Sigmoid colon (tissue), 3 donors: ENCODE measurements around the gene MERTK.

Source experiments
- POLR2A ChIP-seq, 2 donors: fragments of 450-650 bp; IDR thresholded peaks; one replicate each; pipeline ENCODE4 v1.6.1; 2016; ENCODE audit warnings: antibody characterized with exemption in 2 of 2, mild to moderate bottlenecking in 2 of 2, moderate library complexity in 2 of 2
- TF ChIP-seq, protein P1 (sequence below), 4 experiments: fragments of 450-650 bp in 3 of 4; fragments of 200-600 bp in 1 of 4; IDR thresholded peaks; one replicate each; pipeline ENCODE4 v1.5.1; 2016 to 2019; ENCODE audit warnings: antibody characterized with exemption in 4 of 4, mild to moderate bottlenecking in 3 of 4, moderate library complexity in 2 of 4

DNA sequence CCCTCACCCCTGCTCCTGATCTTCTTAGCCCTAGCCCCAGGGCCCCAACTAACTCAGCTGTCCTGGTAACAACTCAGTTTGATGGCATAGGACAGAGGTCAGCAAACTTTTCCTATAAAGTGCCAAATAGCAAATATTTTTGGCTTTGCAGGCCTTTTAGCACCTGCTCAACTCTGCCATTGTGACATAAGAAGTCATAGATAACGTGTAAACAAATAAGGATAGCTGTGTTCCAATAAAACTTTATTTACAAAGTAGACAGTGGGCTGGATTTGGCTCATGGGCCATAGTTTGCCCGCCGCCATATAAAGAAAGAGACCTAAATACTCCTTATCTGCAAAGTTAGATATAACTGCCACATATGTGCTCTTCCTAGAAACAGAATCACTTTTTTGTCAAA lies 129.4 kb downstream of the MERTK start:
- TF ChIP-seq POLR2A (IDR thresholded peaks at IDR 0.05) = no peak
- TF ChIP-seq, protein P1, sequence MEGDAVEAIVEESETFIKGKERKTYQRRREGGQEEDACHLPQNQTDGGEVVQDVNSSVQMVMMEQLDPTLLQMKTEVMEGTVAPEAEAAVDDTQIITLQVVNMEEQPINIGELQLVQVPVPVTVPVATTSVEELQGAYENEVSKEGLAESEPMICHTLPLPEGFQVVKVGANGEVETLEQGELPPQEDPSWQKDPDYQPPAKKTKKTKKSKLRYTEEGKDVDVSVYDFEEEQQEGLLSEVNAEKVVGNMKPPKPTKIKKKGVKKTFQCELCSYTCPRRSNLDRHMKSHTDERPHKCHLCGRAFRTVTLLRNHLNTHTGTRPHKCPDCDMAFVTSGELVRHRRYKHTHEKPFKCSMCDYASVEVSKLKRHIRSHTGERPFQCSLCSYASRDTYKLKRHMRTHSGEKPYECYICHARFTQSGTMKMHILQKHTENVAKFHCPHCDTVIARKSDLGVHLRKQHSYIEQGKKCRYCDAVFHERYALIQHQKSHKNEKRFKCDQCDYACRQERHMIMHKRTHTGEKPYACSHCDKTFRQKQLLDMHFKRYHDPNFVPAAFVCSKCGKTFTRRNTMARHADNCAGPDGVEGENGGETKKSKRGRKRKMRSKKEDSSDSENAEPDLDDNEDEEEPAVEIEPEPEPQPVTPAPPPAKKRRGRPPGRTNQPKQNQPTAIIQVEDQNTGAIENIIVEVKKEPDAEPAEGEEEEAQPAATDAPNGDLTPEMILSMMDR (IDR thresholded peaks at IDR 0.05) = no peak
